ENCODE data around the gene UTF1.

Gene UTF1

DNA sequence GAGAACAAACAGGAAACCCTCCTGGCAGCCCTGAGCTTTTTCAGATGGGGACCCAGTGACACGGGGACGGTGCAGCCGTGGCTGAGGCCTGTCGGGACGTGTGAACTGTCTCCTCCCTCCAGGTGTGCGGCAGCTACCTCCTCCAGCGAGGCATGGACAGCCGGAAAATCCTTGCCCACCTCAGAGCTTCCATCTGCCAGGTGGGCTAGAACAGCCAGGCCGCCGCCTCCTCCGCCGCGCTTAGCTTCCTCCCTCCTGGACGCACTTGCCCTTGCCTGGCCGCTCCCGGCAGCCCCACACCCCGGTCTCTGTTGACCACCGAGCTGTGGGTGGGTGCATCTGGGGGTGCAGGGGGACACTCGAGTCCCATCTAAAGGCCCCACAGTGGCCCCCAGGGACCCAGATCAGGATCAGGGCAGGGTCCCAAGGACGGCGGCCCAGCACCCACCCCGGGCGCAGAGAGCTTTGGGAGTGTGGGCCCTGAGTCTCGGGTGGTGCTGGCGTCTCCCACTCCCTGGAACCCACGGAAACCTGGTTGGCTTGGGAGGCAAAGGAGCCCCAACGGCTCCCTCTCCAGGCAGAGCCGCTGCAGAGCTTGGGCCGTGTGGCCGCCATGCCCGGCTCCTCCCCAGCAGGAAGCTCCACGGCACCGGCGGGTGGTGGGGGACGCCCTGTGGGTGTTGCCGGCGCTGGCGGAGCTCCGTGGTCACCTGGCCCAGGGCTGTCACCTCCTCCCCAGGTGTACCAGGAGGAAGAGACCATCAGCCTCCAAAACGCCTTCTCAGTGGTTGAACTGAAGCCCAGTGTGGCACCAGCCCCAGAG is 32.9 kb upstream of the UTF1 start:
- no peak for DNase-seq

- DNase-seq, result no peak
Observed at GRCh38 chr10:133197786-133198185, 32.2 kb upstream of the UTF1 start.

DNA sequence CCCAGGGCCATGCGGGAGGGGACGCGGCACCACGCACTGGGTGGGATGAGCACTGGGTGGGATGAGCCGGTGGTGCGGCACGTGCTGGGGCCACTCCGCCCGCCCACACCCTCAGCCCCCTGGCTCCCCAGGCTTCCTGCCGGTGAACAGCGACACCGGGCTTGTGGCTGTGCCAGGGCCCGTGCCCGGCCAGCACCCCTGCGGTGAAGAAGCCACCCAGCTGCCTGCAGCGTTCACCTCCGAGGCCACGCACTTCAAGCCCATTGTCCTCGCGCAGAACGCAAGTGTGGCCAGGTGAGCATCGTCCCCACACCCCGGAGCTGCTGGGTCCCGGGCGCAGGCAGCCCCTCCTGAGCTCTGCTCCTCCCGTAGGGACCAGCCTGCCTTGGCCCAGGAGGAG is 31.8 kb upstream of the UTF1 start:
- no peak for DNase-seq

DNA sequence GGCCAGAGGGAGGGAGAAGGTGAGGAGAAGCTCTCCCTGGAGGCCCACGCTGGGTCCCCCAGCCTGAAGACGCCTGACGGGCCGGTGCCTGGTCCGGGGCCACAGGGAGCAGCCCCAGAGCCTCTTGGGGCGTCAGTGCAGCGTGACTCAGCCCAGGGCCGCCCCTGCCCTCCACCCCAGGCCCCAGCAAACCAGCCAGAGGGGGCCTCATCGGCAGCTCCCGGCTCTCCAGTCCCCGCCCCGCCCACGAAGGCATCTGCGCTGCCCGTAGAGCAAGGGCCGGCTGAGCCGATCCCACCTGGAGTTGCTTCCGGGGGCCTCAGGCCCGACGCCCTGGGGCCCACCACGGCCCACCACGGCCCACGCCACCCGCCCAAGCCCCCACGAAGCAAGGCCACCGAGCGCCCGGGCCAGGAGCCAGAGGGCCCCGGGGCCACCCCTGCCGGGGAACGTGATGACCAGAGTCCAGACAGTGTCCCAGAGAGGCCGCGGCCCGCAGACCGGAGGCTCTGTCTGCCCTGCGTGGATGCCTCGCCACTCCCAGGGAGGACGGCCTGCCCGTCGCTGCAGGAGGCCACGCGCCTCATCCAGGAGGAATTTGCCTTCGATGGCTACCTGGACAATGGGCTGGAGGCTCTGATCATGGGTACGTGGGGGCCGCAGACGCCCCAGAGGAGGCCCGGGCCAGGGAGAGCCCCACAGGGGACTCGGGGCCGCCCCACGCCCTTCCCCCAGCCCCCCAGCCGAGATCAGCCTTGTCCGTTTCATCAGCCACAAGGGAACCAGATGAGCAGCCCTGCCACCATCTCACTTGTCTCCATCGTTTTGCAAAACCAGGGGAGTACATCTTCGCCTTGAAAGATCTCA is 31.2 kb upstream of the UTF1 start:
- DNase-seq, result no peak

DNA sequence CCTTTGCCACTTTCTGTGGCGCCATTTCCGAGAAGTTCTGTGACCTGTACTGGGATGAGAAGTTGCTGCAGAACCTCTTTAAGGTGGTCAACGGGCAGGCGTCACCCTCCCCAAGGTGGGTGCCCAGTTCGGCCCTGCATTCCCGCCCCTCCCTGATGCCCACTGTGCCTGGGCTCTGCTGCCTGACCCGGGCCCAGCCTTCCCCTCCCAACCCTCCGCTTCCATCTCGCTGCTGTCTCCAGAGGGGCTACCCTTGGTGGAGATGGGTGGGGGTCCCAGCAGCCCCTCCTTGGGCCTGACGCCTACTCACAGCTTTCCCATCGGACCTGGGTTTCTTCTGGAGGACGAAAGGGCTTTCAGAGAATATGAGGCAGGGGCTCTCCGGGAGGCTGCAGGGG is 30.5 kb upstream of the UTF1 start:
- DNase-seq, result no peak

- no peak for DNase-seq
Observed at GRCh38 chr10:133199992-133200611, 29.9 kb upstream of the UTF1 start.

DNA sequence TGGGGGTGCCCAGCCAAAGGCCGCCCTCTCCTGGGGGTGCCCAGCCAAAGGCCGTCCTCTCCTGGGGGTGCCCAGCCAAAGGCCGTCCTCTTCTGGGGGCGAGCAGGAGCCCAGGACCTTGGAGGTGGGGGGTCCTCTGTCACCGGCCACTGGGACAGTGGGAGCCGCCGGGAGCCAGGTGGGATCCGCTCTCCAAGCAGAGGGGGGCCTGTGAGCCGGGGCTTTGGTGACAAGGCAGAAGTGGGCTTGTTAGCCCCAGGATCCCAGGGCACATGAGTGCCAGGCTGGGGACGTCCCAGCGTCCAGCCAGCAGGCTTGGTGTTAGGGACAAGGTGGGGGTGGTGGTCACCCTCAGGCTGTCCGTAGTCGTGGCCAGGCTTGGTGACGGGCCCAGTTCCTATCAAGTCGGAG is 29.4 kb upstream of the UTF1 start:
- DNase-seq, result no peak

- no peak for DNase-seq
Observed at GRCh38 chr10:133201151-133201947, 28.7 kb upstream of the UTF1 start.

- DNase-seq, result no peak
Observed at GRCh38 chr10:133201948-133202725, 27.9 kb upstream of the UTF1 start.

DNA sequence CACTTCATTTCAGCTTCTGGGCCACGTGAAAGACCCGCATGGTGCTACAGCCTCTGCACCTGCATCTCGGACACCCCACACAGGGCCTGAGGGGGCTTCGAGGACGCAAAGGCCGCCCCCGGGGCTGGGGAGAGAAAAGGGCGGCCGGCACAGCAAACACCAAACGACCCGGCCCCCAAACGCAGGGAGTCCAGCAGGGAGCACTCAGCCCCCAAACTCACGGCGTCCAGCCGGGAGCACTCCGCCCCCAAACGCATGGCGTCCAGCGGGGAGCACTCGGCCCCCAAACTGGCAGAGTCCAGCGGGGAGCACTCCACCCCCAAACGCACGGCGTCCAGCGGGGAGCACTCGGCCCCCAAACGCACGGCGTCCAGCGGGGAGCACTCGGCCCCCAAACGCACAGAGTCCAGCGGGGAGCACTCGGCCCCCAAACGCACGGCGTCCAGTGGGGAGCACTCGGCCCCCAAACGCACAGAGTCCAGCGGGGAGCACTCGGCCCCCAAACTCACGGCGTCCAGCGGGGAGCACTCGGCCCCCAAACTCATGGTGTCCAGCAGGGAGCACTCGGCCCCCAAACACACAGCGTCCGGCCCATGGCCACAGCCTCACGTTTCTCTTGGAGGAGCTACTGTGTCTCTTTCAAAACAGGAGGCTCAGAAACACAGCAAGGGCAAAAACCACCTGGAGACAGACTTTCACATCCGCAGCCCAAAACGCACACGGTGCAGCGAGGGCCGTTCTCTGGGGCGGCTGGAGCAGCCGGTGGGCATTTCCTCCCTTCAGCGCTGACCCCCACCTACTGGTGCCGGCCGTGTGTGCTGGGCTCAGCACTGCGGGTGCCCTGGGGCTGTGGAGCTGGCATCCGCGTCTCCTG is 27.0 kb upstream of the UTF1 start:
- DNase-seq, result no peak

- DNase-seq, result no peak
Observed at GRCh38 chr10:133203652-133204195, 26.3 kb upstream of the UTF1 start.

DNA sequence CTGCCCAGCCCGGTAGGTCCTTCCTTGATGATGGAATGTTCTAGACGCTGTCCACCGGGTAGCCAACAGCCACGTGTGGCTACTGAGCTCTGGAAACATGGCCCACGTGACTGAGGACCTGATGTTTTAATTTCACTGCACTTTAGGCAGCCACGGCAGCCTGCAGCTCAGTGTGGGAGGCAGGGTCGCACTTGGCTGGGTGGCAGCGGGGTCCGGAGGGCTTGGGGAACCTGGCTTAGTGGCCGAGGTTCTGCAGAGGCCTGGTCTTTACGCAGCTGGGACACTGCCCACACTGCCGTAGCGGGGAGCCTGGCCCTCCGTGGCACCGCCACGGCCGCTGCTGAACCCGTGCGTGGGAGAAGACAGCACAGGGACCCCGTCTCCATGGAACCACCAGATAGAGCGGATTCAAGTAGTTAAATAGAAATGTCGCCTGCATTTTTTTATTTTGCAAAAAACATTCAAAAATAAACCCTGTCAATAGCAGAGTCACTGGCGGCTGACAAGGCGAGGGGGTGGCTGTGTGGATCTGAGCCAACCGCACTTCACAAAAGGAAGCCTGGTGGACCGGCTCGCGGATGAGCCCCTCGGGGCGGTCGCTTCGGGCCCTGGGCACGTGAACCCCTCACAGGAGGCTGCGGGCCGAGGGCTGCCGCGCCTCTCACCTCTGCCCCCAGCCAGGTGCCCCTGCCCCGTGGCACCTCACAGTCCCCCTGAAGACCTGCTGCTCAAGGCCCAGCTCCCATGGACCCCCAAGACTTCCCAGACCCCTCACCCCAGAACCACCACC is 25.6 kb upstream of the UTF1 start:
- DNase-seq, result no peak

GRCh38 chr10:133205146-133205545 is 24.9 kb upstream of the UTF1 start:
- DNase-seq, result no peak

DNA sequence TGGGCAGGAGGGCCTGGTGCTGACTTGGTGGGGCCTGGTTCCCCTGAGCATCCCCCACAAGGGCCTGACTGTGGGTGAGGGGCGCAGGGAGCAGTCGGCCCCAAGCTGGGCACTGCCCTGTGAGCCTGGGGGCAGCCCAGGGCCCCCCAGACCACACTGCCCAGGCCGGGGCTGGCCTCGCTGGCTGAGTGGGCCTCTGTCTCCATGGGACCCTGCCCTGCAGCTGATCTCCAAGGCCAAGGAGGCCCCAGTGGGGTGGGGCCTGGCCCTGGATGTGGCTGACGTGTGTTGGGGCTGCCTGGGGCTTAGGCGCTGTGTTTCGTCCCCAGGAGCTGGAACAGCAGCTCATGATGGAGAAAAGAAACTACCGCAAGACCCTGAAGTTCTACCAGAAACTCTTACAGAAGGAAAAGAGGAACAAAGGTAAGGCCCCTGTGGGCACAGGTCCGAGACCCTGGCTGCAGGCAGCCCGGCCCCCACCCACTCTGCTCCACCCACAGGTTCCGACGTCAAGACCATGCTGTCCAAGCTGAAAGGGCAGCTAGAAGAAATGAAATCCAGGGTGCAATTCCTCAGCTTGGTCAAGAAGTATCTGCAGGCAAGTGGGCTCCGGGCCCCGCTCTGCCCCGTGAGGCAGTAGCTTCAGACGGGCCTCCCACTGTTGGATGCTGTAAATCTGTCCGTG is 23.5 kb upstream of the UTF1 start:
- no peak for DNase-seq

DNA sequence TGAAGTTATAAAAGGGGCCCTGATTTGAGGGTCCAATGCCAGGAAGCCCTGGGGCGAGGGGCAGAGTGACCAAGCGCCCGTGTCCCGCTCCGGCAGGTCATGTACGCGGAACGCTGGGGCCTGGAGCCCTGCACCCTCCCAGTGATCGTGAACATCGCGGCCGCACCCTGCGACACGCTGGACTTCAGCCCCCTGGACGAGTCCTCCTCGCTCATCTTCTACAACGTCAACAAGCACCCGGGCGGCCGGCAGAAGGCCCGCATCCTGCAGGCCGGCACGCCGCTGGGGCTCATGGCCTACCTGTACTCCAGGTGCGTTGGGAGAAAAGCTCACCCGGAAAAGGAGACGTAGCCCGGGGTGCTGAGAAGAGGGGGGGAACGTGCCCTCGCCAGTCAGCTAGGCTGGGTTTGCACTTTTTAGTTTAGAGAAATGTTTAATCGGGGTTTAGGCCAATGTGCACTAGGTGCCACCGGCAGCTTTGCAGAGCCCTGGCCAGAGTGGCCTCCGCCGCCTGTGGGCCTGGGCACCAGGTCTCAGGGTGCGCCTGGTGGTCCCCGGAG is 22.9 kb upstream of the UTF1 start:
- no peak for DNase-seq

DNA sequence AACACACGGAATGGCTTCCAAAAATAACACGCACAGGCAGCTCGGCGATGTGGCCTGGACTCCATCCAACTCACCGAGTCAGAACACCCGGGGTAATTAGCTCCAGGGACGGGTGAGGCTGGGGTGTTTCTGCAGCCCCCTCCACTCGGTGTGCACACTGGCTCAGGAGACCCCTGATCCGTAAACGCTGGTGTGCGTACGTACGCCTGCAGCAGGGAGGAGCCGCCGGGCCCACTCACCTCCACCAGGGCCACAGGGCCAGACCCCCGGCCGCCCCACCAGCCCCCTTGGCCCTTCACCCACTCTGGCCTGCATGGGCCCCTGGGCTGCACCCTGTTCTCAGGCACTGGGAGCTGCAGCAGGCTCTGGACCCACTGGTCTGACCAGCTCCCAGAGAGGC is 22.4 kb upstream of the UTF1 start:
- no peak for DNase-seq

GRCh38 chr10:133208466-133208865 is 21.6 kb upstream of the UTF1 start:
- DNase-seq, result no peak

DNA sequence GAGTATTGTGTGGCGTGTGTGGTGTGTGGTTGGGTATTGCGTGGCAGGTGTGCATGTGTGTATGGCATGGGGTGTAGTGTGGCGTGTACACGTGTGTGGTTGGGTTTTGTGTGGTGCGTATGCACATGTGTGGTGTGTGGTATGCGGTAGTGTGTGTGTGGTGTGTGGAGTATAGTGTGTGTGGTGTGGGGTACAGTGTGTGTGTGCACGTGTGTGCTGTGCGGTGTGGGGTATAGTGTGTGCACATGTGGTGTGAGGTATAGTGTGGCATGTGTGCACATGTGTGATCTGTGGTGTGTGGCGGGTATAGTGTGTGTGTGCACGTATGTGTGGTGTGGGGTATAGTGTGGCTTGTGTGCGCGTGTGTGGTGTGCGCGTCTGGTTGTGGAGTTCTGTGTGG is 20.9 kb upstream of the UTF1 start:
- DNase-seq, result no peak

DNA sequence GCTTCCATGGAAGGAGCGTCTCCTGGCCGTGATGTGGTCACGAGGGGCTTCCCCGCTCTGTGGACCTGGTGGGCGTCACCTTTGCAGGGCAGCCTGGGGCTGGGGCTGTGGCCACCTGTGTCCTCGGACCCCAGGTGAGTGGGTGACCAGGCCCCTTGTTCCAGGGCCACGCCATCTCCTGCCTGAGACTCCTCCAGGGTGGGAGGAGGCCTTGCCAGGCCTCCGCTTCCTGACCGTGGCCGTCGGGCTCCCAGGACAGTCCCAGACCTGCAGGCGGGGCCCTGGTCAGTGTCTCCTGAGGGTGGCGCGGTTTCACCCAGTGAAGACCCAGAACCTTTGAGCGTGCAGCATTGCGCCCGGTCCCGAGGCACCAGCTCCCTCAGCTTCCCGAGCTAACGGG is 20.4 kb upstream of the UTF1 start:
- DNase-seq, result no peak

All from NCI-H2227 treated with DMSO at 0.1 percent for 48 hours (cell line).